ENCODE measurements around the gene MRAP2. TPM values are rescaled to one million over a fixed set of nuclear protein-coding genes. Genes with fewer than 3 reads are reported as not detected.
"Not testable (repeated sequence)": the region's sequence is repeated elsewhere in the genome, so short reads cannot be mapped to it uniquely, and the experiment has no call there.

Gene MRAP2
- total and polyA plus RNA-seq, 2 donors (not counting 1 experiment from before 2014, with no cell fraction given): 0.03 to 0.17 TPM

DNA sequence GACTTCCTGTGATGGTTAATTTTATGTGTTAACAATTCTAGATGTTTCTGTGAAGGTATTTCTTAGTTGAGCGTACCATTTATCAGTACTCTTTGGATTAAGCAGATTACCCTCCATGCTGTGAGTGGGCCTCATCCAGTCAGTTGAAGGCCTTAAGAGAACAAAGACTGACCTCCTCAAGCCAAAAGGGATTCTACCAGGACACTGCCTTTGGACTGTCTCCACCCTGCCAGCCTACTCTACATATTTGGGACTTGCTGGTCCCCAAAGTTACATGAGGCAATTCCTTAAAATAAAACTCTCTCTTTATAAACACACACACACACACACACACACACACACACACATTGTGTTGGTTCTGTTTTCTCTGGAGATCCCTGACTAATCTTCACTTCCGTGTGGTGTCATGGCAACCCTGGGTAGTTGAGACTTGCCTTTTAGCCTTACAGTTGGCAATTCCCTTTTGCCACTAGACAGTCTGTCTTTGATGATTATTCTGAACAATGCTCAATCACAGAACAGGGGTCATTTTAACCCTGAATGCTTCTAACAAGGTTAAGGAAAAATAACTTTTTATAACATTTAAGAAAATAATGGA is 32.2 kb downstream of the MRAP2 start:
- DNase-seq (ENCODE audit: low read depth in 2 of 2): peak in 1 of 2 donors; percentile 77
- no peaks in the 10 kb centered on the region for H3K27me3 ChIP-seq (ENCODE audit: control insufficient read depth, insufficient read depth, low read length)
- no peaks in the 10 kb centered on the region for H3K79me2 ChIP-seq (ENCODE audit: control insufficient read depth, insufficient read depth, low read length)
- no peak overlapping the region for H3K27ac ChIP-seq (ENCODE audit: insufficient read depth, low read length)
- no peaks in the 10 kb centered on the region for H4K20me1 ChIP-seq (ENCODE audit: control insufficient read depth, extremely low read depth, insufficient read depth, low read length)
- no peak overlapping the region for H2AFZ ChIP-seq (ENCODE audit: low read length)
- H3K4me3 ChIP-seq (replicated peaks in 1 of 4; ENCODE audit: control extremely low read depth in 1 of 4, insufficient read depth in 1 of 4, low read depth in 3 of 4, low read length in 4 of 4): no peak overlapping the region
- H3K36me3 ChIP-seq (ENCODE audit: control insufficient read depth, insufficient read depth, low read length): no peaks in the 10 kb centered on the region
- H3K4me2 ChIP-seq (ENCODE audit: extremely low read depth, insufficient read depth, low read length): no peak overlapping the region
- TF ChIP-seq CTCF (conservative IDR thresholded peaks at IDR 0.05 in 1 of 2, IDR thresholded peaks at IDR 0.05 in 1 of 2; ENCODE audit: low read depth in 1 of 2, low read length in 2 of 2) (no peak), EZH2 (IDR thresholded peaks at IDR 0.05; ENCODE audit: low read length, missing control alignments) (no peak)
- H3K9me3 ChIP-seq (ENCODE audit: control insufficient read depth, insufficient read depth, low read depth, low read length): no peaks in the 10 kb centered on the region
- H3K4me1 ChIP-seq (ENCODE audit: control insufficient read depth, extremely low read depth, insufficient read depth, low read length): no peaks in the 10 kb centered on the region
- H3K9ac ChIP-seq (ENCODE audit: insufficient read depth, low read length): no peak overlapping the region

DNA sequence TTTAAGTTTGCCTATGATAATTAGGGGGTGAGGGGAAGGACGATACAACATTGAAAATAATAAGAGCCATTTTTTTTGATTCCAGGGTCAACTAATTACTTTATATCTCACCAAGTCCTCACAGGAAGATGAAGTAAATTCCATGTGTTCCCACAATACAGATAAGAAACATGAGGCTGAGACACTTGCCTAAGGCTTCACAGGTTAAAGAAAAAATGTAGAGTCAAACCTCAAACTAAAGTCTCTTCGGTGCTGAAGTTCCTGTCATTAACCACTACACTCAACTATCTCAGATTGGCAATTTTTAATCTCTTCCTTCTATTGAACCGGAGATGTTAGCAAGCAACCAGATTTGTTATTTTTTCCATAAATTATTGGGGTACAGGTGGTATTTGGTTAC is 33.0 kb downstream of the MRAP2 start:
- H3K36me3 ChIP-seq (ENCODE audit: control insufficient read depth, insufficient read depth, low read length): no peaks in the 10 kb centered on the region
- no peak overlapping the region for H3K4me2 ChIP-seq (ENCODE audit: extremely low read depth, insufficient read depth, low read length)
- no peak overlapping the region for H3K27ac ChIP-seq (ENCODE audit: insufficient read depth, low read length)
- no peaks in the 10 kb centered on the region for H3K79me2 ChIP-seq (ENCODE audit: control insufficient read depth, insufficient read depth, low read length)
- no peaks in the 10 kb centered on the region for H3K9me3 ChIP-seq (ENCODE audit: control insufficient read depth, insufficient read depth, low read depth, low read length)
- no peak overlapping the region for H2AFZ ChIP-seq (ENCODE audit: low read length)
- no peak overlapping the region for H3K4me3 ChIP-seq (replicated peaks in 1 of 4; ENCODE audit: control extremely low read depth in 1 of 4, insufficient read depth in 1 of 4, low read depth in 3 of 4, low read length in 4 of 4)
- no peaks in the 10 kb centered on the region for H4K20me1 ChIP-seq (ENCODE audit: control insufficient read depth, extremely low read depth, insufficient read depth, low read length)
- H3K9ac ChIP-seq (ENCODE audit: insufficient read depth, low read length): no peak overlapping the region
- no peaks in the 10 kb centered on the region for H3K4me1 ChIP-seq (ENCODE audit: control insufficient read depth, extremely low read depth, insufficient read depth, low read length)
- TF ChIP-seq CTCF (conservative IDR thresholded peaks at IDR 0.05 in 1 of 2, IDR thresholded peaks at IDR 0.05 in 1 of 2; ENCODE audit: low read depth in 1 of 2, low read length in 2 of 2): no peak
- no peak for TF ChIP-seq EZH2 (IDR thresholded peaks at IDR 0.05; ENCODE audit: low read length, missing control alignments)
- no peaks in the 10 kb centered on the region for H3K27me3 ChIP-seq (ENCODE audit: control insufficient read depth, insufficient read depth, low read length)
- peak in 1 of 2 donors; percentile 60 for DNase-seq (ENCODE audit: low read depth in 2 of 2)

DNA sequence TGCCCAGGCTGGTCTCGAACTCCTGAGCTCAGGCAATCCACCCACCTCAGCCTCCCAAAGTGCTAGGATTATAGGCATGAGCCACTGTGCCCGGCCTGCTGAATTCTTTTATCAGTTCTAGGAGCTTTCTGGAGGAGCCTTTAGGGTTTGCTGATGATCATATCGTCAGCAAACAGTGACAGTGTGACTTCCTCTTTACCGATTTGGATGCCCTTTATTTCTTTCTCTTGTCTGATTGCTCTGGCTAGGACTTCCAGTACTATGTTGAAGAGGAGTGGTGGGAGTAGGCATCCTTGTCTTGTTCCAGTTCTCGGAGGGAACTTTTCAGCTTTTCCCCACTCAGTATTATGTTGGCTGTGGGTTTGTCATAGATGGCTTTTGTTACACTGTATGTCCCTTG is 35.3 kb downstream of the MRAP2 start:
- H4K20me1 ChIP-seq (ENCODE audit: control insufficient read depth, extremely low read depth, insufficient read depth, low read length); H3K4me1 ChIP-seq (ENCODE audit: control insufficient read depth, extremely low read depth, insufficient read depth, low read length); H3K27me3 ChIP-seq (ENCODE audit: control insufficient read depth, insufficient read depth, low read length); H3K4me2 ChIP-seq (ENCODE audit: extremely low read depth, insufficient read depth, low read length); DNase-seq (ENCODE audit: low read depth in 2 of 2); H3K4me3 ChIP-seq (replicated peaks in 1 of 4; ENCODE audit: control extremely low read depth in 1 of 4, insufficient read depth in 1 of 4, low read depth in 3 of 4, low read length in 4 of 4); H3K9ac ChIP-seq (ENCODE audit: insufficient read depth, low read length); H2AFZ ChIP-seq (ENCODE audit: low read length); H3K36me3 ChIP-seq (ENCODE audit: control insufficient read depth, insufficient read depth, low read length); H3K79me2 ChIP-seq (ENCODE audit: control insufficient read depth, insufficient read depth, low read length); H3K9me3 ChIP-seq (ENCODE audit: control insufficient read depth, insufficient read depth, low read depth, low read length); H3K27ac ChIP-seq (ENCODE audit: insufficient read depth, low read length): not testable (repeated sequence)
